ENCODE data around the gene SDK1.

Gene SDK1

GRCh38 chr7:4184653-4185052 is 883.6 kb downstream of the SDK1 start:
- Histone ChIP-seq H3K9ac (no peak overlapping the region), H3K27ac (no peak overlapping the region), H3K4me2 (ENCODE audit: low read length) (no peak overlapping the region), H3K9me3 (ENCODE audit: control insufficient read depth, low read length) (no peaks in the 10 kb centered on the region), H3K36me3 (ENCODE audit: control insufficient read depth, insufficient read depth, low read length) (no peaks in the 10 kb centered on the region), H3K79me2 (no peaks in the 10 kb centered on the region), H3K27me3 (ENCODE audit: control insufficient read depth, insufficient read depth, low read length) (no peaks in the 10 kb centered on the region), H3K4me1 (no peaks in the 10 kb centered on the region), H3K4me3 (ENCODE audit: low read depth, low read length) (no peak overlapping the region), H2AFZ (no peak overlapping the region)
- TF ChIP-seq CTCF (IDR thresholded peaks at IDR 0.05) = no peak

GRCh38 chr7:4185136-4185535 is 884.1 kb downstream of the SDK1 start:
- Histone ChIP-seq H3K4me1 (no peaks in the 10 kb centered on the region), H3K9ac (no peak overlapping the region), H3K4me3 (ENCODE audit: low read depth, low read length) (no peak overlapping the region), H3K27me3 (ENCODE audit: control insufficient read depth, insufficient read depth, low read length) (no peaks in the 10 kb centered on the region), H3K4me2 (ENCODE audit: low read length) (no peak overlapping the region), H3K36me3 (ENCODE audit: control insufficient read depth, insufficient read depth, low read length) (no peaks in the 10 kb centered on the region), H2AFZ (no peak overlapping the region), H3K79me2 (no peaks in the 10 kb centered on the region), H3K27ac (no peak overlapping the region), H3K9me3 (ENCODE audit: control insufficient read depth, low read length) (no peaks in the 10 kb centered on the region)
- TF ChIP-seq CTCF (IDR thresholded peaks at IDR 0.05) = no peak

- Histone ChIP-seq H2AFZ (no peak overlapping the region), H3K4me2 (ENCODE audit: low read length) (no peak overlapping the region), H3K79me2 (no peaks in the 10 kb centered on the region), H3K27me3 (ENCODE audit: control insufficient read depth, insufficient read depth, low read length) (no peaks in the 10 kb centered on the region), H3K4me3 (ENCODE audit: low read depth, low read length) (no peak overlapping the region), H3K9me3 (ENCODE audit: control insufficient read depth, low read length) (no peaks in the 10 kb centered on the region), H3K9ac (no peak overlapping the region), H3K36me3 (ENCODE audit: control insufficient read depth, insufficient read depth, low read length) (no peaks in the 10 kb centered on the region), H3K4me1 (no peaks in the 10 kb centered on the region), H3K27ac (no peak overlapping the region)
- TF ChIP-seq CTCF (IDR thresholded peaks at IDR 0.05) = no peak
Observed at GRCh38 chr7:4185721-4186512, 884.9 kb downstream of the SDK1 start.

GRCh38 chr7:4186513-4186780 is 885.4 kb downstream of the SDK1 start:
- no peaks in the 10 kb centered on the region for H3K9me3 ChIP-seq (ENCODE audit: control insufficient read depth, low read length)
- H3K79me2 ChIP-seq = no peaks in the 10 kb centered on the region
- H3K27ac ChIP-seq = no peak overlapping the region
- no peak overlapping the region for H2AFZ ChIP-seq
- TF ChIP-seq CTCF (IDR thresholded peaks at IDR 0.05) = no peak
- no peaks in the 10 kb centered on the region for H3K36me3 ChIP-seq (ENCODE audit: control insufficient read depth, insufficient read depth, low read length)
- H3K4me3 ChIP-seq (ENCODE audit: low read depth, low read length) = no peak overlapping the region
- H3K27me3 ChIP-seq (ENCODE audit: control insufficient read depth, insufficient read depth, low read length) = no peaks in the 10 kb centered on the region
- H3K4me2 ChIP-seq (ENCODE audit: low read length) = no peak overlapping the region
- H3K4me1 ChIP-seq = no peaks in the 10 kb centered on the region
- no peak overlapping the region for H3K9ac ChIP-seq

GRCh38 chr7:4188651-4189050 is 887.6 kb downstream of the SDK1 start:
- Histone ChIP-seq H3K4me3 (ENCODE audit: low read depth, low read length) (no peak overlapping the region), H3K9ac (no peak overlapping the region), H3K27ac (no peak overlapping the region)

More at GRCh38 chr7:4188651-4189050, 887.6 kb downstream of the SDK1 start:
- no peaks in the 10 kb centered on the region for H3K4me1 ChIP-seq
- no peaks in the 10 kb centered on the region for H3K36me3 ChIP-seq (ENCODE audit: control insufficient read depth, insufficient read depth, low read length)
- no peaks in the 10 kb centered on the region for H3K79me2 ChIP-seq
- TF ChIP-seq CTCF (IDR thresholded peaks at IDR 0.05) = no peak
- no peaks in the 10 kb centered on the region for H3K9me3 ChIP-seq (ENCODE audit: control insufficient read depth, low read length)
- no peak overlapping the region for H3K4me2 ChIP-seq (ENCODE audit: low read length)
- no peak overlapping the region for H2AFZ ChIP-seq
- no peaks in the 10 kb centered on the region for H3K27me3 ChIP-seq (ENCODE audit: control insufficient read depth, insufficient read depth, low read length)

Data from parathyroid adenoma (tissue), 2 donors.